ENCODE results near the gene PPARA. TPM values are rescaled to one million over a fixed set of nuclear protein-coding genes. Genes with fewer than 3 reads are reported as not detected.

PPARA gene
- total and polyA plus RNA-seq, 9 of the 15 experiments (the other 6 are each of a cell fraction or from before 2014, with no cell fraction given), result 0.64 to 5.3 (median 3.5) TPM

GRCh38 chr22:46125816-46126765, 24.2 kb upstream of the PPARA start (continued):
- TF ChIP-seq ZNF384 (IDR thresholded peaks at IDR 0.05; ENCODE audit: low read depth, low read length) (no peak), RBFOX2 (IDR thresholded peaks at IDR 0.05; ENCODE audit: low read depth, low read length) (no peak)

GRCh38 chr22:46126853-46127385, 23.4 kb upstream of the PPARA start:
- FAIRE-seq (no peak), DNase-seq (ENCODE audit: extremely low read depth in 1 of 4, low spot score in 3 of 4) (no peak), ATAC-seq (no peak)
- peaks cover 0 to 72% of the 10 kb centered on the region in 2 experiments; a peak in 2 of 5 replicates for H3K4me1 ChIP-seq (replicated peaks in 1 of 2; ENCODE audit: control insufficient read depth in 2 of 2, insufficient read depth in 2 of 2, low read length in 2 of 2)
- no peaks in the 10 kb centered on the region for H3K27me3 ChIP-seq (ENCODE audit: control insufficient read depth in 2 of 2, insufficient read depth in 2 of 2, low read length in 2 of 2)
- H3K27ac ChIP-seq (ENCODE audit: extremely low read depth, low read depth, low read length), result no peak overlapping the region
- intact Hi-C loops (cut with micrococcal nuclease) (no loop called here), in situ Hi-C loops (cut with MboI) (loop anchor here (10.0 kb wide), 1 partner anchor 418 kb away; no protein-coding TSS in a partner anchor)
- no peaks in the 10 kb centered on the region for H3K9me3 ChIP-seq (replicated peaks; ENCODE audit: control insufficient read depth, insufficient read depth, low read depth, low read length)
- H3K4me2 ChIP-seq (ENCODE audit: insufficient read depth, low read length), result no peak overlapping the region
- BruUV-seq (replicated peaks), result no TSS peak
- 38% methylated on average over 10 of the region's 13 CpGs for WGBS (ENCODE audit: insufficient coverage, low coverage, missing lambda C conversion rate)
- no peak overlapping the region for H2AFZ ChIP-seq (ENCODE audit: low read depth, low read length)
- H3K36me3 ChIP-seq (ENCODE audit: control insufficient read depth, insufficient read depth, low read length), result no peaks in the 10 kb centered on the region
- no peaks in the 10 kb centered on the region for H3K9me1 ChIP-seq (ENCODE audit: control insufficient read depth, insufficient read depth, low read length)
- no peaks in the 10 kb centered on the region for H4K20me1 ChIP-seq (replicated peaks; ENCODE audit: control insufficient read depth, insufficient read depth, low read length)
- TF ChIP-seq ARID4B (CRISPR knock-in tag; IDR thresholded peaks at IDR 0.05), result no peak
- TF ChIP-seq RCOR1 (IDR thresholded peaks at IDR 0.05; ENCODE audit: borderline replicate concordance in 1 of 2, low read depth in 2 of 2, low read length in 2 of 2), result no peak
- TF ChIP-seq FOXA1 (IDR thresholded peaks at IDR 0.05; ENCODE audit: borderline replicate concordance), result no peak
- TF ChIP-seq ZNF561 (CRISPR knock-in tag; conservative IDR thresholded peaks at IDR 0.05), result no peak
- TF ChIP-seq DNMT1 (IDR thresholded peaks at IDR 0.05), result no peak
- no peak for TF ChIP-seq ZNF740 (CRISPR knock-in tag; IDR thresholded peaks at IDR 0.05)
- TF ChIP-seq ZNF740 (tag; IDR thresholded peaks at IDR 0.05), result no peak
- TF ChIP-seq, protein P1, sequence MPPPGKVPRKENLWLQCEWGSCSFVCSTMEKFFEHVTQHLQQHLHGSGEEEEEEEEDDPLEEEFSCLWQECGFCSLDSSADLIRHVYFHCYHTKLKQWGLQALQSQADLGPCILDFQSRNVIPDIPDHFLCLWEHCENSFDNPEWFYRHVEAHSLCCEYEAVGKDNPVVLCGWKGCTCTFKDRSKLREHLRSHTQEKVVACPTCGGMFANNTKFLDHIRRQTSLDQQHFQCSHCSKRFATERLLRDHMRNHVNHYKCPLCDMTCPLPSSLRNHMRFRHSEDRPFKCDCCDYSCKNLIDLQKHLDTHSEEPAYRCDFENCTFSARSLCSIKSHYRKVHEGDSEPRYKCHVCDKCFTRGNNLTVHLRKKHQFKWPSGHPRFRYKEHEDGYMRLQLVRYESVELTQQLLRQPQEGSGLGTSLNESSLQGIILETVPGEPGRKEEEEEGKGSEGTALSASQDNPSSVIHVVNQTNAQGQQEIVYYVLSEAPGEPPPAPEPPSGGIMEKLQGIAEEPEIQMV (tag; conservative IDR thresholded peaks at IDR 0.05; ENCODE audit: low read depth), result no peak
- no peak overlapping the region for H3K9ac ChIP-seq (ENCODE audit: insufficient read depth in 1 of 2, low read depth in 2 of 2, low read length in 2 of 2)
- H3K4me3 ChIP-seq, result no peak overlapping the region
- no peaks in the 10 kb centered on the region for H3K79me2 ChIP-seq (ENCODE audit: control insufficient read depth, insufficient read depth, low read length)
- ChIA-PET CTCF (ENCODE audit: low intra/inter-chr PET ratio) (no interaction called here), POLR2A (no interaction called here)

Measured in K562 (cell line).